Naive B cell (primary cell): Measurements from ENCODE around the gene COL6A2. TPM values are rescaled to one million over a fixed set of nuclear protein-coding genes. Genes with fewer than 3 reads are reported as not detected.

ENCODE experiments used
- polyA plus RNA-seq, 6 donors: library from polyadenylated mRNA; unstranded; fragments of 300-500 nt; fragmentation: Illumina TruSeq; gene quantifications; one replicate each; pipeline ENCODE4 v1.2.3, GENCODE V29; 2021; ENCODE audit warnings: low read depth in 6 of 6

COL6A2 gene
- polyA plus RNA-seq, 6 donors from 2014 or later = 0.16 to 0.56 (median 0.17) TPM; not detected in 2

Other genes with a start within 250 kb of the COL6A2 start
- gene COL6A1, start 116.3 kb upstream of the COL6A2 start, polyA plus RNA-seq = not detected
- gene FTCD, start 57.5 kb downstream of the COL6A2 start, polyA plus RNA-seq = not detected
- gene SPATC1L, start 86.3 kb downstream of the COL6A2 start, polyA plus RNA-seq = 10 to 100 TPM in 4 of 6 donors, 1 to 10 TPM in 2; 4.8 to 13.5 (median 10.7) TPM
- 10 to 100 TPM in 2 of 6 donors, 1 to 10 TPM in 4; 6.4 to 10.5 (median 8.9) TPM for gene LSS, start 130.7 kb downstream of the COL6A2 start, polyA plus RNA-seq
- gene MCM3AP, start 187.5 kb downstream of the COL6A2 start, polyA plus RNA-seq = 10 to 100 TPM; 16.3 to 57.9 (median 38.9) TPM
- 10 to 100 TPM; 14.1 to 25.5 (median 20.5) TPM for gene YBEY, start 188.2 kb downstream of the COL6A2 start, polyA plus RNA-seq
- gene C21orf58, start 225.8 kb downstream of the COL6A2 start, polyA plus RNA-seq = 1 to 10 TPM in 1 of 6 donors, under 1 TPM in 5; 0.24 to 1.1 (median 0.62) TPM
- gene PCNT, start 226.0 kb downstream of the COL6A2 start, polyA plus RNA-seq = 10 to 100 TPM in 4 of 6 donors, 1 to 10 TPM in 2; 4.7 to 32.5 (median 10.7) TPM